Type B pancreatic cell (in vitro differentiated cells): ENCODE results near the gene TRABD. TPM values are rescaled to one million over a fixed set of nuclear protein-coding genes. Genes with fewer than 3 reads are reported as not detected.

Source experiments
- DNase-seq: peaks from one replicate; pipeline ENCODE4 v3.0.0; 2021; ENCODE audit warnings: mixed read lengths; ENCODE audit not compliant: unreplicated experiment; ENCODE audit errors: extremely low spot score
- H3K27ac Mint-ChIP-seq: 2 replicates; pipeline ENCODE4 v1.8.0; 2021; ENCODE audit warnings: mild to moderate bottlenecking, mixed read lengths
- H3K27me3 Mint-ChIP-seq: 2 replicates; pipeline ENCODE4 v1.8.0; 2021; ENCODE audit warnings: mixed read lengths
- H3K36me3 Mint-ChIP-seq: 2 replicates; pipeline ENCODE4 v1.8.0; 2021; ENCODE audit warnings: mixed read lengths
- H3K4me1 Mint-ChIP-seq: one replicate; pipeline ENCODE4 v1.8.0; 2021; ENCODE audit warnings: mixed read lengths; ENCODE audit not compliant: unreplicated experiment
- H3K4me3 Mint-ChIP-seq: 2 replicates; pipeline ENCODE4 v1.8.0; 2021; ENCODE audit warnings: mild to moderate bottlenecking, mixed read lengths
- H3K9me3 Mint-ChIP-seq: 2 replicates; pipeline ENCODE4 v1.8.0; 2021; ENCODE audit warnings: mixed read lengths
- total RNA-seq: library from RNA; stranded (reverse); gene quantifications from 2 replicates; pipeline ENCODE4 v1.2.1, GENCODE V29; 2021; ENCODE audit warnings: low replicate concordance
- TF ChIP-seq, protein P1 (sequence below): fragments of 200-600 bp; sonication (generic); conservative IDR thresholded peaks from 2 replicates; pipeline ENCODE4 v1.5.0; 2021; ENCODE audit warnings: antibody characterized with exemption, mild to moderate bottlenecking

The TRABD gene
- total RNA-seq, 1 donor from 2014 or later, result 37.7 TPM

GRCh38 chr22:50176850-50177536 lies 8.7 kb upstream of the TRABD start:
- no peak overlapping the region for H3K27ac Mint-ChIP-seq
- H3K36me3 Mint-ChIP-seq, result no peaks in the 10 kb centered on the region
- H3K4me1 Mint-ChIP-seq, result peaks cover 5% of the 10 kb centered on the region
- H3K27me3 Mint-ChIP-seq, result peaks cover 10% of the 10 kb centered on the region
- DNase-seq, result no peak
- TF ChIP-seq, protein P1, sequence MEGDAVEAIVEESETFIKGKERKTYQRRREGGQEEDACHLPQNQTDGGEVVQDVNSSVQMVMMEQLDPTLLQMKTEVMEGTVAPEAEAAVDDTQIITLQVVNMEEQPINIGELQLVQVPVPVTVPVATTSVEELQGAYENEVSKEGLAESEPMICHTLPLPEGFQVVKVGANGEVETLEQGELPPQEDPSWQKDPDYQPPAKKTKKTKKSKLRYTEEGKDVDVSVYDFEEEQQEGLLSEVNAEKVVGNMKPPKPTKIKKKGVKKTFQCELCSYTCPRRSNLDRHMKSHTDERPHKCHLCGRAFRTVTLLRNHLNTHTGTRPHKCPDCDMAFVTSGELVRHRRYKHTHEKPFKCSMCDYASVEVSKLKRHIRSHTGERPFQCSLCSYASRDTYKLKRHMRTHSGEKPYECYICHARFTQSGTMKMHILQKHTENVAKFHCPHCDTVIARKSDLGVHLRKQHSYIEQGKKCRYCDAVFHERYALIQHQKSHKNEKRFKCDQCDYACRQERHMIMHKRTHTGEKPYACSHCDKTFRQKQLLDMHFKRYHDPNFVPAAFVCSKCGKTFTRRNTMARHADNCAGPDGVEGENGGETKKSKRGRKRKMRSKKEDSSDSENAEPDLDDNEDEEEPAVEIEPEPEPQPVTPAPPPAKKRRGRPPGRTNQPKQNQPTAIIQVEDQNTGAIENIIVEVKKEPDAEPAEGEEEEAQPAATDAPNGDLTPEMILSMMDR, result no peak
- no peaks in the 10 kb centered on the region for H3K9me3 Mint-ChIP-seq
- H3K4me3 Mint-ChIP-seq, result no peak overlapping the region

- no peaks in the 10 kb centered on the region for H3K9me3 Mint-ChIP-seq
- peaks cover 5% of the 10 kb centered on the region for H3K4me1 Mint-ChIP-seq
- no peak overlapping the region for H3K4me3 Mint-ChIP-seq
- H3K36me3 Mint-ChIP-seq, result no peaks in the 10 kb centered on the region
- DNase-seq, result peak; percentile 71
- TF ChIP-seq, protein P1, result no peak
- no peak overlapping the region for H3K27ac Mint-ChIP-seq
- H3K27me3 Mint-ChIP-seq, result peaks cover 2% of the 10 kb centered on the region
Measured at GRCh38 chr22:50177537-50178470, 7.9 kb upstream of the TRABD start.

- H3K9me3 Mint-ChIP-seq, result no peaks in the 10 kb centered on the region
- TF ChIP-seq, protein P1, result no peak
- H3K27me3 Mint-ChIP-seq, result peaks cover 2% of the 10 kb centered on the region
- H3K36me3 Mint-ChIP-seq, result no peaks in the 10 kb centered on the region
- no peak overlapping the region for H3K4me3 Mint-ChIP-seq
- DNase-seq, result no peak
- peaks cover 5% of the 10 kb centered on the region for H3K4me1 Mint-ChIP-seq
- no peak overlapping the region for H3K27ac Mint-ChIP-seq
Measured at GRCh38 chr22:50178471-50178864, 7.2 kb upstream of the TRABD start.

- Mint-ChIP-seq H3K4me3 (peak overlapping the region; percentile 32), H3K4me1 (peaks cover 5% of the 10 kb centered on the region)
Measured at GRCh38 chr22:50178871-50179869, 6.5 kb upstream of the TRABD start.

More at GRCh38 chr22:50178871-50179869, 6.5 kb upstream of the TRABD start:
- H3K36me3 Mint-ChIP-seq, result no peaks in the 10 kb centered on the region
- H3K27me3 Mint-ChIP-seq, result no peaks in the 10 kb centered on the region
- H3K27ac Mint-ChIP-seq, result no peak overlapping the region
- H3K9me3 Mint-ChIP-seq, result no peaks in the 10 kb centered on the region
- peak; percentile 71 for DNase-seq
- TF ChIP-seq, protein P1, result no peak
